Hematopoietic multipotent progenitor cell treated with erythropoietin and hydrocortisone succinate and interleukin-3 and kit ligand, for 8 days (in vitro differentiated cells): ENCODE measurements around the gene CDKL4.
A peak's percentile ranks its signal among the peaks of the same experiment; 100 is the strongest.
"Not testable (repeated sequence)": the region's sequence is repeated elsewhere in the genome, so short reads cannot be mapped to it uniquely, and the experiment has no call there.

ENCODE experiments used
- DNase-seq: peaks from one replicate; pipeline ENCODE4 v3.0.0-alpha.2; 2015

CDKL4 gene

DNA sequence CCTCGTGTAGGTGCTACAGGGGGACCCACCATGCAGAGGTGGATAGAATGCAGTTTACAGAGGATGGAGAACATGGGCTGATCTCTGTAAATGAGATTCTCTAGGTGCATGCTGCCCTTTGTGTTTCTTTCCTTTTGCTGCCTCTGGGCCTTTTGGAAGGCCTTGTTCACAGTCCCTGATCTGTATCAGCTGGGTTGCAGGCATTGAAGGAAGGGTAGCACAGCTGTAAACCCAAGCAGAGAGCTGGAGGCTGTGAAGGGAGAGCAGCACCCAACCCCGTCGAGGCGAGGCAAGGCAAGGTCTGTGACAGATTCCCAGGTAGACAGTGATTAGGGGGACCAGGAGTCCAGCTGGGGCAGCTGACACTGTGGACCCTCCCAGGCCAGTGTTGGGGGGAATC lies 66.8 kb downstream of the CDKL4 start:
- no peak for DNase-seq

DNA sequence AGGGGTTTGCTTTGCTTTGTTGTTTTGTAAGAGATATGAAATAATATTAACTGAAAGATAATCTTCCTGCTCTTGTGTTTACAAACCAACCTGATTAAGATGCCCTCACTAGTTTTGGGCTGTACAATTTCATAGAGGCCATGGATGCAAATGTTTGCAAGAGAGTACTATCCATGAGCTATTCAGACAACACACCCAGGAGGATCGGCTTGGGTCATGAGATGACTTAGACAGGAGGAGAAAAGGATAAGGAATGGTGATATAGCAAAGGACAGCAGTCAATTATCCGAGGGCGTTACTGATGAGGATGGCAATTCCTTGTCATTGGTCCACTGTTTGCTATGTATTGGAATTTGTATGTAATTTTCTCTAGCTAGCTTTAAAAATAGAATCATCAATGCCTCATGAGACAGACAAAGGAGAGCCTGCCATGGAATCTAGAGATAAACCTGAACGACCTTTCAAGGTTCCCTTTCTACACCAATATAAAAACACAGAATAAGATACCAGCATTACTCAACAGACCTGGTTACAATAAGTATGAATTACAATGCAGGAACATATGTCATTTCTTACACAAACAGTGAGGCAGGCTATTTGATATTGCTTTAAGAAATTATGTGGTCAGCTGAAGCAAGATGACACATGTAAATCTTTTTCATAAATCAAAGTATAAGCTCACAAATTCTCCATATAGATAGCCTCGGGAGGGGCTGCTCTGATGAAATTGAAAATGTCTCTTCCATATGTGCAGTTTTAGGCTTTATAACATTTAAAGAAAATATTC lies 68.6 kb downstream of the CDKL4 start:
- DNase-seq: no peak

DNA sequence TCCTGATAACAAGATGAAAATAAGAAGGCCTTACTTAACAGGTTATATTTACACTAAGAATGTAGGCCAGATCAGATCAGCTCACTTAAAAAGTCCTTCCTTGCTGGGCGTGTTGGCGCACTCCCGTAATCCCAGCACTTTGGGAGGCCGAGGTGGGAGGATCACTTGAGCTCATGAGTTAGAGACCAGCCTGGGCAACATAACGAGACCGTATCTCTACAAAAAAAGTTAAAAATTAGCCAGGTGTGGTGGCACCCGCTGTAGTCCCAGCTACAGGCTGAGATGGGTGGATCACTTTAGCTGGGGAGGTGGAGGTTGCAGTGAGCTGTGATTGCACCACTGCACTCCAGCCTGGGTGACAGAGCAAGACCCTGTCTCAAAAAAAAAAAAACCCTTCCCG lies 69.7 kb downstream of the CDKL4 start:
- no peak for DNase-seq

DNA sequence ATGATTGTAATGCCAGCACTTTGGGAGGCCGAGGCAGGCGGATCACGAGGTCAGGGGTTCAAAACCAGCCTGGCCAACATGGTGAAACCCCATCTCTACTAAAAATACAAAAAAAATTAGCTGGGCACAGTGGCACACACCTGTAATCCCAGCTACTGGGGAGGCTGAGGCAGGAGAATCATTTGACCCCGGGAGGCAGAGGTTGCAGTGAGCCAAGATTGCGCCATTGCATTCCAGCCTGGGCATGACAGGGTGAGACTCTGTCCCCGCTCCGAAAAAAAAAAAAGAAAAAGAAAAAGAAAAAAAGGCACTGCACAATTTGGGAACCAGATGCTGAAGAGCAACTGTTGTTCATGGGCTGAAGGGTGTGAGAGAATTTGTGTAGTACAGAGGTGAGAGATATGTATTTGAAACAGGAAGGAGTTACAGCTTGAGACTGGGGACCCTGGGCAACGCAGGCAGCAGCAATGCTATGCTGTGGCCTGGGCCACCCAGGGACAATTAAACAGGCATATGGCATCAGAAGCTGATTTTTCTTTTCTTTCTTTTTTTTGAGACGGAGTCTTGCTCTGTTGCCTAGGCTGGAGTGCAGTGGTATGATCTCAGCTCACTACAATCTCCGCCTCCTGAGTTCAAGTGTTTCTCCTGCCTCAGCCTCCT lies 71.6 kb downstream of the CDKL4 start:
- DNase-seq: not testable (repeated sequence)

DNA sequence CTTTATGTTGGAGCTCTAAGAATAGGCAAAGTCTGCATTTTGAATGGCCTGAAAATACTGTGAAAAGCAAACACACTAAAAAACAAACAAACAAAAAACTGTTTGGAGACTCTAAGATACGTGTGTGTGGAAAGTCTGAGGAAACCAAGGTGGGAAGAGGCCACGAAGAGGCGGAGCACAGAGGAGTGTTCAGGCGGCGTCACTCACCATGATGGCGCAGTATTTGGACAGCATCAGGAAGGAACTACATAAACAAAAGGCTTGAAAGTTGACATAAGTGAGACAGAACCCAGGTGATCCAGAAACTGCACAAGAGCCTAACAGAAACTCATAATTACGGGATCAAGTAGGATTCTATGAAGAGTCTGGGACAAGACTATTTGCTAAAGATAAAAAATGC lies 72.1 kb downstream of the CDKL4 start:
- no peak for DNase-seq

DNA sequence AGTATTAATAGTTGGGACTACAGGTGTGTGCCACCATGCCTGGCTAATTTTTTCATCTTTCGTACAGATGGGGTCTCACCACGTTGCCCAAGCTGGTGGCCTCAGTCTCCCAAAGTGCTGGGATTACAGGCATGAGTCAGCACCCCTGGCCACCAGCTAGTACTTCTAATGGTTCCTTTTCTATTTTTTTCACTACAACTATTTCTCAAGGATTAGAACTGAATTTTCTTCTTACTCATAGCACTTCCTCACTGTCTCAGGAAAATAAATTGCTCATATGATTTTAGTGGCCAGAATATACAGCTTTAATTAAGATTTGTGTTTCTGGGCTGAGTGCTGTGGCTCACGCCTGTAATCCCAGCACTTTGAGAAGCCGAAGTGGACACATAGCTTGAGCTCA lies 79.7 kb downstream of the CDKL4 start:
- DNase-seq: no peak

DNA sequence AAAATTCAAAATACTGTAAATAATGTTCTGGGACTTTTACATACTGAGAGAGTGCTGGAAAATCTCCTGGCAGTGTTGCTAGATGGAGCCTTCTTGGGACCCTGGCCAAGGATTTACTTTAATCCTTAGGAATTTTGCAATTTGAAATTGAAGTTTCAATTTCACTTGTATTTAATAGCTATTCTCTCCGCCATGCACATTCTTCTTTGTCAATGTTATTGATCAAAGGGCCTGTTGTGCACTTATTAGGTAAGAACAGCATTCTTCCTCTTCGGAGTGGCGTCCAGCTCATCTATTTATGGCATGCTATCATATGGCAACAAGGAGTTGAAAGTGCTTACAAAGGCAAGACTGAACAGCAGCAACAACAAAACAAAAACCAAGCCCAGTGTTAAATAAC lies 82.8 kb downstream of the CDKL4 start:
- DNase-seq: no peak

DNA sequence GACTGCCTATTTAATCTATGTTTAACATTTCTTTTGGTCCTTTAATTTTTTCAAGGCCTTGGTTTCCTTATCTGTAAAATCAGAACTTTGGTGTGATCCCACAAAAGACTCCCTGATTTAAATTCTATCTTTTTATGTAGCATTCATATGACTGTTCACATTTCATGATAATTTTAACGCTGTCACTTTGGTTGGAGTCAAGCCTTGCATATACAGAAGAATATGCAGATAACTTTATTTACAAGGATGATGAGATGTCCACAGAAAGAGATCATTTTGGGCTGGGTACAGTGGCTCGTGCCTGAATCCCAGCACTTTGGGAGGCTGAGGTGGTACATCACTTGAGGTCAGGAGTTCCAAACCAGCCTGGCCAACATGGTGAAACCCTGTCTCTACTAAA lies 84.5 kb downstream of the CDKL4 start:
- no peak for DNase-seq

DNA sequence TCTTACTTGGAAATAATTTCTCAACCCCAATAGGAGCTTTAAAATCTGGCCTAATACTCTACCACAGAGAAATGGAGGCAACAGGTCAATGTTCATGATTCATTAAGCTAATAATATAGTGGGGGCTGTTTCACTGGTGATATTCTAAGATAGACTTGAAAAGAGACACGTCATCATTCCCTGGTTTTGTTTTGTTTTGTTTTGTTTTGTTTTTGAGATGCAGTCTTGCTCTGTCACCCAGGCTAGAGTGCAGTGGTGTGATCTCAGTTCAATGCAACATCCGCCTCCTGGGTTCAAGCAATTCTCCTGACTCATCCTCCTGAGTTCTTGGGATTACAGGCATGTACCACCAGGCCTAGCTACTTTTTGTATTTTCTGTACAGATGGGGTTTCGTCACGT lies 85.4 kb downstream of the CDKL4 start:
- DNase-seq: no peak

DNA sequence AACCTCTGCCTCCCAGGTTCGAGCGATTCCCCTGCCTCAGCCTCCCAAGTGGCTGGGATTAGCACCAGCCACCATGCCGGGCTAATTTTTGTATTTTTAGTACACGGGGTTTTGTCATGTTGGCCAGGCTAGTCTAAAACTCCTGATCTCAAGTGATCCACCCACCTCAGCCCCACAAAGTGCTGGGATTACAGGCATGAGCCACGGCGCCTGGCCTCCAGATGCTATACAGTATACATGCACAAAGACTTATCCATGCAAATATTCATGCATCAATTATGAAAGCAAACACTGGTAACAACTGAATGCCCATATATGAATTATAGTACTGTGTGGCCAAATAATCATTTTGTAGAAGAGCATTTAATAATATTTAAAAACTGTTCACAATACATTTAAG lies 86.9 kb downstream of the CDKL4 start:
- no peak for DNase-seq

DNA sequence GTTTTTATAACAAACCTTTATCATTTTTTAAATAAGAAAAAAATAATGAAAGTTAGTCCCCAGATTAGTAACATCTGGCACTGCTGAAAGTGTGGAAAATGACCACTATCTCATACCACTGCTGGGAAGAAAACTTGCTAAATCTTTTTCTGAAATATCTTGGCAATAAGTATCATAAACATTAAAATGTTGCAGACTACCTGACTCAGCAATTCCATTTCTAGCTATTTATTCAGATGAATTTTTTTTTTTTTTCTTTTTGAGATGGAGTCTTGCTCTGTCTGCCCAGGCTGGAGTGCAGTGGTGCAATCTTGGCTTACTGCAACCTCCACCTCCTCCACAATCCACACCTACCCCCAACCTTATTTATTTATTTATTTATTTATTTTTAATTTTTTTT lies 87.7 kb downstream of the CDKL4 start:
- DNase-seq: no peak

DNA sequence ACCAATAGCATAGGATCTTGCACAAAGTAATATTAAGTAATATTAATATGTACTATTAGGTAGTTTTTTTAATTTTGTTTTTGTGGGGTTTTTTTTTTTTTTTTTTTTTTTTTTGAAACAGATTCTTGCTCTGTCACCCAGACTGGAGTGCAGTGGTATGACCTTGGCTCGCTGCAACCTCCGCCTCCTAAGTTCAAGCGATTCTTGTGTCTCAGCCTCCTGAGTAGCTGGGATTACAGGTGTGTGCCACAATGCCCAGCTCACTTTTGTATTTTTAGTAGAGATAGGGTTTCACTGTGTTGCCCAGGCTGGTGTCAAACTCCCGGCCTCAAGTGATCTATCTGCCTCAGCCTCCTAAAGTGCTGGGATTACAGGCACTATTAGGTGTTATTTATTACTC lies 88.2 kb downstream of the CDKL4 start:
- not testable (repeated sequence) for DNase-seq

DNA sequence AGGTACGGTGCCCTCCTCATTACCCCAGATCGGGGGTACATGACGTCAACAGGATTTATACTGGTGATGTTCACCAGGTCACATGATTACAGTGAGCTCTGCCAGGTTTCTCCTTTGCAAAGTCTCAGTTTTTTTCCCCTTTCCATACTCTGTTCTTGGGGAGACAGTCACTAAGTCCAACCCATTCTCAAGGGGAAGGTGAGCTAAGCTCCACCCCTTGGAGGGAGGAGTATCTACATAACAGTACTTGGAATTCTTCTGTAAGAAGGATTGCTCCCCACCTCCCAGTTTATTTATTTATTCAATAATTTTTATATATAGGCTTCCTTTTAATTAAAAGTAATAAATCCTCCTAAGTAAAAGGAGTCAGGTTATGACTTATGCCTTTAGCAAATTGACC lies 88.8 kb downstream of the CDKL4 start:
- DNase-seq: no peak

DNA sequence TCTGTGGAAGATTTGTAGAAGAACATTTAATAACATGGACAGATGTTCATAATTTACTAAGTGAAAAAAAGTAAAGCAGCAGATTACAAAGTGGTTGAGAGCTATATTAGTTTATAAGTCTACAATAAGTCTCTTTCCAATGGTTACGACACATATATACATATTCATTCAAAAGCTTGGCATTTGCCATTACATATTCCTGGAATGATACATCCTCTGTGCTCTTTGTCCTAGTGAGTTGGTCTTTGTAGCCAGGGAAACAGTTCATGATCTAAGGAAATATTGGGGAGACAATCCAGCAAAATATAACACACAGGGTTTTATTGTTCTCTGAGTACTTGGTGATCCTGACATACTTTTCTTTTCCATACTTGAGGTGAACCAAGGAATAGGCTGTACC lies 90.5 kb downstream of the CDKL4 start:
- no peak for DNase-seq

DNA sequence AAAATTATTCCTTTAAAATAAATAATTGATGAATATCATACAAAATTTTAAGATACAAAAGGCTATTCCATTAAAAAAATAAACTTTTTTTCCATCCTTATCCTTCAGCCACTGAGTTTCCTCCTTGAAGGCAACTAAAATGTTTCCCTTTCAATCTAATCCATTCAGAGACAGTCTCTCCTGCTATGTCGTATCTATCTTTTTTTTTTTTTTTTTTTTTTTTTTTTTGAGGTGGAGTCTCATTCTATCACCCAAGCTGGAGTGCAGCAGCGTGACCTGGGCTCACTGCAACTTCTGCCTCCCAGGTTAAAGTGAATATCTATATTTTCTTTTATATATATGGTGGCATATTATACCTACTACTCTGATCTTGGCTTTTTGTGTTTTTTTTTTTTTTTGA lies 91.3 kb downstream of the CDKL4 start:
- peak; percentile 61 for DNase-seq

DNA sequence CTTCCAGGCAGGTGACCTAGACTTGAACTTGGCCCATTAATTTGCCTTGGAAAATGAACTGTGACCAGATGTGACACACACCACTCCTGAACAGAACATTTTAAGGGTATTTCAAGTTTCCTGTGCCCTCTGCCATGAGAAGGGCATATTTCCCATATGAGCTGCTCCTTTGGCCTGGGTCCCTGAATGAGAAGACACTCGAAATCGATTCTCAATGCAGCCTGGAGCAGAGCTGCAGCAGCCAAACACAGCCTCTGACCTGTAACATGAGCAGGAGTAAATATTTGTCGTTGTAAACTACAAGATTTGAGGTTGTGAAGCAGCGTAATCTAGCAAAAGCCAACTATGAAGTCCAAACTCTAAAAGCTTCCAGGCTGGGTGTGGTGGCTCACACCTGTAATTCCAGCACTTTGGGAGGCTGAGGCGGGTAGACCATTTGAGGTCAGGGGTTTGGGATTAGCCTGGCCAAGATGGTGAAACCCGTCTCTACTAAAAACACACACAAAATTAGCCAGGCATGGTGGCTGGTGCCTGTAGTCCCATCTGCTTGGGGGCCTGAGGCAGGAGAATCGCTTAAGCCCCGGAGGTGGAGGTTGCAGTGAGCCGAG lies 92.8 kb downstream of the CDKL4 start:
- peak; percentile 48 for DNase-seq

DNA sequence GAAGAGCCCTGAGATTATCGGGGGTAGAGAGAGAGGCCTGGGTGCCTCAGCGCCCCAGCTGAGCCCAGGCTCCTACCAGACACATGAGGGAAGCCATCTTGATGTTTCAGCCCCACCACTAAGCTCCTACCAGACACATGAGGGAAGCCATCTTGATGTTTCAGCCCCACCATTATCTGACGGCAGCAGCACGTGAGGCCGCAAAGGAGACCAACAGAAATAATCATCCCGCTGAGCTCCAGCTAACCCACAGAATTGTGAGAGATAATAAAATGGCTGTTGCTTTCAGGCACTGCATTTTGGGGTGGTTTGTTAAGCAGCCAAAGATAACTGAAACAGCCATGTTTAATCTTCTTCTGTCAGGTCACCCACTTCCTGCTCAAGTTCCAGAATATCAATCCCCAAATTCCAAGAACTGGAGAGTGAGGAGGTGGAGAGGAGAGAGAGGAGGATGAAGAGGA lies 93.6 kb downstream of the CDKL4 start:
- peak; percentile 94 for DNase-seq

DNA sequence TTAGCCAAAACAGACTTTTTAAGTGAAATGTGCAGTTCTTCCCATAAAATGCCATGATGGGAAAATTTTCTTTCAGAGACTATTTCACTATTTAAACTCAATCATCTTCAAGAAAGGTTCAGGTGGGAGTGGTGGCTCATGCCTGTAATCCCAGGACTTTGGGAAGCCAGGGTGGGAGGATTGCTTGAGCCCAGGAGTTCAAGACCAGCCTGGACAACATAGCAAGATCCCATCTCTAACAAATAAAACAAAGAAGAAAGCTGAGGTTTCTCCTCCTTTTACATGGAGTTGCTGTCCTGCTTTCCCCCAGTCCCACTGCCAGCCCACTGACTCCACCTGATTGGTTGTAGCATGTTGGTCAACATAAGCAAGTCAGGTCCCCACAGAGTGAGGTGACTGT lies 97.1 kb downstream of the CDKL4 start:
- DNase-seq: no peak

DNA sequence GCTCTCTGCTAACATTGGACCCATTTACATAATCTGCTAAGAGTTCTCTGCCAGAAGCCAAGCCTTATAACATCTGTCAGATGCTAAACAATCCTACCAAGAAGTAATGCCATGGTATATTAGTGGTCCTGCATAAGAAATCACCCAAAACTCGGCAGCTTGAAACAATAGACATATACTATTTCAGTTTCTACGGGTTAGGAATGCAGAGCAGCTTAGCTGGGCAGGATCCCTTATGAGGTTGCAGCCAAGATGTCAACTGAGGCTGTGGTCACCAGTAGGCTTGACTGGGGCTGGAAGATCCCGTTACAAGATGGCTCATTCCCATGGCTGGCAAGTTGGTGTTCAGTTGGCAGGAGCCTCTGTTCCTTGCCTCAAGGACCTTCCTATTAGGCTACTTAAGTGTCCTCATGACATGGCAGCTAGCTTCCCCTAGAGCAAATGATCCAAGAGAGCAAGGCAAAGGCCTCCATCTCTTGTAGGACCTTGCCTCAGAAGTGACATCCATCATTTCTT lies 97.8 kb downstream of the CDKL4 start:
- no peak for DNase-seq

DNA sequence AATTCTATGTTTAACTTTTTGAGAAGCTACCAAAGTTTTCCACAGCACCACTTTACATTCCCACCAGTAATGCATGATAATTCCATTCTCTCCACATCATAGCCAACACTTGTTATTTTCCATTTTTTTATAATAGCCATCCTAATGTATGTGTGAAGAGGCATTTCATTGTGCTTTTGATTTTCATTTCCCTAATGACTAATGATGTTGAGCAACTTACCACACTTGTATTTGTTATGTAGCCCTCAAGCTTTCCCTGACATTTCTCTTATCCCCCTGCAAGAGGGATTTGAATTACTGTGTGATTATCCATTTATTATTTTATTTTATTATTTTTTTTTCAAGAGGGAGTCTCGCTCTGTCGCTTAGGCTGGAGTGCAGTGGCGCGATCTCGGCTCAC lies 99.4 kb downstream of the CDKL4 start:
- DNase-seq: no peak

DNA sequence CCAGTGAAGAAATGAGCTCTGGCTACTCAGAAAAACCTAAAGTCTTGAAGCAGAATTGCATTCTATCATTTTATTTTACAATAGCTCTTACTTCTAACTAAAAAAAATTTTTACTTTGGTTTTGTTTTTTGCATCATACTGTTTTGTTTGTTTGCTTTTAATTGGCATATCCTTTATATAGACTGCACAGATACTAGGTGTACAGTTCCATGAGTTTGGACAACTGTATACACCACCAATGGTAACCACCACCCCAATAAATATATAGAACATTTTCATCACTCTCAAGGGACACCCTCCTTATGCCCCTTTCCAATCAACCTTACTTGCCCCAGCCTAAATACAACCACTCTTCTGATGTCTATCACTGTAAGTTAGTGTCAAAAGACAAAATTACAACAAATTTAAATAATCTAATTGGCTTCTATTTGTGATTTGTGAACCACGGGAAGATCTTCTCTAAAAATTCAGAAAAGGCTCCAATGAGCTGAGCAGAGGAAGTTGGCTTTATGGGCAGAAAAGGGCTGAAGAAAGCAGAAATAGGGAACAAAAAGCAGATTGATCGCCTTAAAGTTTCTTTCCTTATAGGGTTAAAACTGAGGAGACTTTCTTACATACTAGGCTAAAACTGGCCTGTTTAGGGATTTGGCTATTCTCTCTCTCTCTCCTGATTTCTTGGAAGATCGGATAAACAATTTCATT lies 100.7 kb downstream of the CDKL4 start:
- no peak for DNase-seq

DNA sequence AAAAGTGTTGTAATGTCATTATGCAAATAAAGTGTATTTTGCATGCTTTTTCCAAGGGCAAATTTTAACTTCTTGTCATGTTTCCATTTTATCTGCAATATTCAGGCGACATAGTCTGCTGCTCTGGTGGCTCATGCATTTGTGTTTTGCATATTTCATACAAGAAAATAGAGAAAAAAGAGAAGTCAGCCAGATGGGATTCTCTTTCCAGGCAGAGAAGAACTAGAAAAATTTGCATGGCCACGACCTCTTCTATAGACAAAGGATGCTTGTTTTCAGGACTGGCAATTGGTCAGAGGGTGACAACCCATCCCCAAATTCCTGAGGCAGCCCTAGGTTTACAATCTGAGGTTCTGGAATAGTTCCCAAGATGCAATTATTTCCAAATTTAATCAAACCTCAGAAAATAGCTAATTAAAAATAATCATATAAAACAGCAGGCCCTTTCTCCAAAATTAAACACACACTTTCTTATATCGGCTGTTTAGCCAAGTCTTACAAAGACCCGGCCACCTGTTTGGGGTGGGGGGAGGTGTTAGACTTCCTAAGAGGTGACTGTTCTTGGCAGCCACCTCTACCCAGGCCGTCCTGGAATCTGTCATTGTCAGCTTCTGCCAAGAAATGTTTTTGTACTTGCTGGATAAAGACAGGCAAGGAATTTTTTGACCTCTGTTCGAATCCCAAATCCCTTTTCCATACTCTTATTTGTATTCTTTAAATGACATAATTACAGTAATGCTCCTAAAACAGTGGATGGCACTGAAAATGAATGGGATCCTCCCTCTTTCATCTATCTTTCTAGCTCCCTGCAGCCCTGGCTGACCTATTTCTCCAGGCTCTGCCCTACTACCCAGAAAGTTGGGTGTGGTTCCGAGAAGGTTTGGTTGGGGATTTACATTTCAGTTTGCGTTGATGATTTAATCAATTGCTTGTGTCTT lies 102.2 kb downstream of the CDKL4 start:
- DNase-seq: peak; percentile 99
